Tibial nerve (tissue), 4 donors: ENCODE results near the gene CAMTA1. TPM values are rescaled to one million over a fixed set of nuclear protein-coding genes. Genes with fewer than 3 reads are reported as not detected.

ENCODE experiments used
- DNase-seq, 2 donors: peaks; one replicate each; pipeline ENCODE4 v3.0.0-alpha.2; 2019; ENCODE audit warnings: low spot score in 2 of 2
- H3K27ac ChIP-seq, 4 donors: fragments of 200-600 bp; sonication (generic) in 3 of 4; one replicate each; pipeline ENCODE4 v1.5.1; 2017 to 2019; ENCODE audit warnings: mild to moderate bottlenecking in 1 of 4
- H3K27me3 ChIP-seq, 2 donors: fragments of 200-600 bp; sonication (generic) in 1 of 2; one replicate each; pipeline versions ENCODE4 v1.5.1 to v1.6.0; 2017 to 2019
- H3K36me3 ChIP-seq, 3 donors: fragments of 200-600 bp; sonication (generic); one replicate each; pipeline ENCODE4 v1.5.1; 2018 to 2019
- H3K4me1 ChIP-seq, 4 donors: fragments of 200-600 bp; sonication (generic) in 3 of 4; one replicate each; pipeline ENCODE4 v1.5.1; 2017 to 2019
- H3K4me3 ChIP-seq, 4 donors: fragments of 200-600 bp; sonication (generic) in 3 of 4; one replicate each; pipeline ENCODE4 v1.5.1; 2017 to 2019; ENCODE audit warnings: mild to moderate bottlenecking in 1 of 4, moderate library complexity in 1 of 4
- H3K9me3 ChIP-seq, 4 donors: fragments of 200-600 bp; sonication (generic) in 3 of 4; one replicate each; pipeline ENCODE4 v1.5.1; 2017 to 2019
- EP300 ChIP-seq, 2 donors: sonication (generic); formaldehyde crosslinking; IDR thresholded peaks; one replicate each; pipeline ENCODE4 v1.6.1; 2017; ENCODE audit warnings: antibody characterized with exemption in 2 of 2, mild to moderate bottlenecking in 1 of 2
- POLR2A ChIP-seq, 2 donors: fragments of 450-650 bp; IDR thresholded peaks; one replicate each; pipeline ENCODE4 v1.6.1; 2017; ENCODE audit warnings: antibody characterized with exemption in 2 of 2, mild to moderate bottlenecking in 2 of 2, moderate library complexity in 2 of 2
- WGBS, 2 donors: methylation state at CpG; one replicate each; pipeline ENCODE4 v1.1.5; 2018; 5-methylcytosine and 5-hydroxymethylcytosine counted together
- total RNA-seq, 4 donors: library from RNA; depleted of rRNA; stranded (reverse); fragments of >200 nt; gene quantifications; one replicate each; pipeline ENCODE4 v1.1.0, GENCODE V29; 2016
- TF ChIP-seq, protein P1 (sequence below), 5 experiments: fragments of 200-600 bp in 3 of 5; fragments of 450-650 bp in 2 of 5; sonication (generic) in 3 of 5; IDR thresholded peaks; one replicate each; pipeline ENCODE4 v1.5.1; 2016 to 2019; ENCODE audit warnings: antibody characterized with exemption in 5 of 5, mild to moderate bottlenecking in 3 of 5, moderate library complexity in 2 of 5

Gene CAMTA1
- total RNA-seq, 4 donors from 2014 or later = 41.8 to 104 (median 87.2) TPM

DNA sequence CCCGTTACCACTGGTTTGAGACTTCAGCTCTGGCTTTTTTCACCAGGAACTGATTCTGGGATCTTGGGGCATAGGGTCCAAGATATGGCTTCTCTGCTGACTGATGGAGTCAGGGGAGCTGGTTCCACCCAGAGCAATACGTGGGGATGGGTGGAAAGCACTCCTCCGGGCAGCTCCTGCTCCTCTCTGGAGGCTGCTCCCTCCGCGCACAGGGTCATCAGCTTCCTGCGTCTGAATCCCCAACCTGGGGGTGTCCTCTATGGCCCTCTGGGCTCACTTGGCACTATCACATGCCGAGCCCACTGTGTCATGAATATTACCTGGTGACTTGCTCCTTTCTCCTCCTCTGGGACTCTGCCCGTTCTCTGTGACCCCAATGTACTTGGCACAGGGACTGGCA lies 580.5 kb downstream of the CAMTA1 start:
- H3K9me3 ChIP-seq = no peaks in the 10 kb centered on the region
- no peak overlapping the region for H3K27ac ChIP-seq
- H3K4me3 ChIP-seq = no peak overlapping the region
- H3K27me3 ChIP-seq = no peaks in the 10 kb centered on the region
- TF ChIP-seq, protein P1, sequence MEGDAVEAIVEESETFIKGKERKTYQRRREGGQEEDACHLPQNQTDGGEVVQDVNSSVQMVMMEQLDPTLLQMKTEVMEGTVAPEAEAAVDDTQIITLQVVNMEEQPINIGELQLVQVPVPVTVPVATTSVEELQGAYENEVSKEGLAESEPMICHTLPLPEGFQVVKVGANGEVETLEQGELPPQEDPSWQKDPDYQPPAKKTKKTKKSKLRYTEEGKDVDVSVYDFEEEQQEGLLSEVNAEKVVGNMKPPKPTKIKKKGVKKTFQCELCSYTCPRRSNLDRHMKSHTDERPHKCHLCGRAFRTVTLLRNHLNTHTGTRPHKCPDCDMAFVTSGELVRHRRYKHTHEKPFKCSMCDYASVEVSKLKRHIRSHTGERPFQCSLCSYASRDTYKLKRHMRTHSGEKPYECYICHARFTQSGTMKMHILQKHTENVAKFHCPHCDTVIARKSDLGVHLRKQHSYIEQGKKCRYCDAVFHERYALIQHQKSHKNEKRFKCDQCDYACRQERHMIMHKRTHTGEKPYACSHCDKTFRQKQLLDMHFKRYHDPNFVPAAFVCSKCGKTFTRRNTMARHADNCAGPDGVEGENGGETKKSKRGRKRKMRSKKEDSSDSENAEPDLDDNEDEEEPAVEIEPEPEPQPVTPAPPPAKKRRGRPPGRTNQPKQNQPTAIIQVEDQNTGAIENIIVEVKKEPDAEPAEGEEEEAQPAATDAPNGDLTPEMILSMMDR (IDR thresholded peaks at IDR 0.05) = no peak
- no peak for TF ChIP-seq POLR2A (IDR thresholded peaks at IDR 0.05)
- TF ChIP-seq EP300 (IDR thresholded peaks at IDR 0.05) = no peak
- WGBS, 2 donors = 77 to 78% methylated on average over 5 to 8 of the region's 8 CpGs
- H3K4me1 ChIP-seq = no peaks in the 10 kb centered on the region
- no peaks in the 10 kb centered on the region for H3K36me3 ChIP-seq
- no peak for DNase-seq

DNA sequence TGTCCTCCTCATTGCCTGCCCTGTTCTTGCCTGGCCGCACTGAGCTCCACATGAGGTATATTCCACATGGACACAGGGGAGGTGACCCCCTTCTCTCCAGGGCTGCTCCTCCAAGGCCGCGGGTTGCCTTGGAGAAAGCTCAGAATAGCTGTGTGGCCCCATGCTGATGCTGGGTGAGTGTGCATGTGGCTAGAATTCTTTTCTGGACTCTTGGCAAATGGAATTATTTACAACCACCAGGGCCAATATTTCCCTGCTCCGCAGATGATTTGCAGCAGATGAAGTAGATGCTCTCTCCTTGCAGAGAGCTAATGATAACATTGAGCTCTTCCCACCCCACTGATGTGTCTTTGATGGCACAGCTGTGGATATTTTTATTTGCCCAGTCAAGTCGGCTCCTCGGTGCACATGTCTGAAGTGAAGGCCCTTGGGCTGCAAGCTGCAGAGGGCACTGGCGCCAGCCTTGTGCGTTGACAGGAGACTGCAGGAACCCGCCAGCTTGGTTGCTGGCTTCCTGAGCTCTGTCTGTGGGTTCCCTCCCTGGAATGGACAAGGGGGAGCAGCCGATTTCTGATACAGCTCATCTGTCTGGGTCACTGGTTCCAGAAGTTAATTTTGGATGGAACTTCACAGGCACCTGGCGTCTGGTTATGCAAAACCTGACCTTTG lies 581.2 kb downstream of the CAMTA1 start:
- WGBS, 2 donors = 80 to 89% methylated on average over 10 to 11 of the region's 11 CpGs
- no peak for DNase-seq
- no peaks in the 10 kb centered on the region for H3K9me3 ChIP-seq
- TF ChIP-seq POLR2A (IDR thresholded peaks at IDR 0.05) = no peak
- TF ChIP-seq, protein P1 (IDR thresholded peaks at IDR 0.05) = no peak
- H3K27me3 ChIP-seq = no peaks in the 10 kb centered on the region
- no peaks in the 10 kb centered on the region for H3K36me3 ChIP-seq
- no peak overlapping the region for H3K27ac ChIP-seq
- H3K4me1 ChIP-seq = no peaks in the 10 kb centered on the region
- H3K4me3 ChIP-seq = no peak overlapping the region

DNA sequence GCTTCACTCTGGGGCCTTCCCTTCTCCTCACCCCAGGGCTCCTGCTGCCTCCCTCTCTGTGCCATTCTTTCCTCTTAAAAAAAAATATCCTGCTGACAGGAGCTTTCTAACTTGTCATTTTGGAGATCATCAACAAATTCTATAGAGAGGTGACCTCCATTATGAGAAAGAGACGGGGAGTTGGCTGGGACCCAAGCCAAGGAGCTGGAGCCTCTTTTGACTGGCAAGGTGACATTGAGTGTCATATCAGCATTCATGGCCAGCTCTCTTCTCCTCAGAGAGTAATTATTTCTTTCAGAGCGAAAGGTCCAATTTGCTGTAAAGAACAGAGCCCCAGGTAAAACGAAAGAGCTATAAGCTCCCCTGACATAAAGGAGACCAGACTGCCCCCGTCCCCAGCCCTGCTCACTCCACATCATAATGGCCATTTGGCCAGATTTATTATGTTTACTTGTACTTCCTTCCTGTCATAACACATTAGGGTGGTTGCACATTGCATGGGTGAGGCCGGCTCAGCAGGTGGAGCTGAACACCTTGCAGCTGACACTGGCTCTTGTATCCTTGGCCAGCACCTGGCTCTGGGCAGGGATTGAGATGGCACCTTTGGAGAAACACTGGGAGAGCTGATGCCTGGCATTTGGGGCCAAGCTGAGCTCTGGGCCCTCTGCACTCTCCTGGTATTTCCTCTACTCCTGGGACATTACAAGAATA lies 581.9 kb downstream of the CAMTA1 start:
- Histone ChIP-seq H3K4me1 (no peaks in the 10 kb centered on the region), H3K36me3 (no peaks in the 10 kb centered on the region), H3K9me3 (no peaks in the 10 kb centered on the region), H3K27me3 (no peaks in the 10 kb centered on the region), H3K4me3 (no peak overlapping the region), H3K27ac (no peak overlapping the region)
- TF ChIP-seq EP300 (IDR thresholded peaks at IDR 0.05) (no peak), POLR2A (IDR thresholded peaks at IDR 0.05) (no peak)
- TF ChIP-seq, protein P1 (IDR thresholded peaks at IDR 0.05) = no peak
- DNase-seq = no peak
- 78 to 81% methylated on average over 5 of the region's 5 CpGs for WGBS, 2 donors

DNA sequence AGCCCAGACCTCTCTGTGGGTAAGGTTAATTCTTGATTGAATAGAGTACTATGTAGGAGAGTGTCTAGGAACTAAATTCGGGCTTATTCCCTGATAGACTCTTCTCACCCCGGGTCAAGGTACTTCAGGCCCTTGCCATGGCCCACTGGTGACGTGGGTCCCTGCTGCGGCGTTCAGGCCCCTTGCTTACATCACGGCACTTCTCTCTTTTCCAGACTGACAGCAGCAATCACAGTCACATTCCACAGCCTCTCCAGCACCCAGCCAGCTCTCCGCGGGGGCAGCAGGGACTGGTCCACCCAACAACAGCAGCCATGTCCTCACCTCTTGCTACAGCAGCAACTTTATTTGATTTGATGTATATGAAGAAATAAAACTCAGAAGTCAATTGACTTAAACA lies 584.6 kb downstream of the CAMTA1 start:
- Histone ChIP-seq H3K27ac (no peak overlapping the region), H3K36me3 (no peaks in the 10 kb centered on the region), H3K9me3 (no peaks in the 10 kb centered on the region), H3K4me3 (no peak overlapping the region), H3K27me3 (no peaks in the 10 kb centered on the region), H3K4me1 (peaks cover 0 to 4% (median 0%) of the 10 kb centered on the region in 4 donors)
- DNase-seq = no peak
- WGBS, 2 donors = 82 to 89% methylated on average over 8 of the region's 8 CpGs
- no peak for TF ChIP-seq EP300 (IDR thresholded peaks at IDR 0.05)
- no peak for TF ChIP-seq POLR2A (IDR thresholded peaks at IDR 0.05)
- TF ChIP-seq, protein P1 (IDR thresholded peaks at IDR 0.05) = no peak

DNA sequence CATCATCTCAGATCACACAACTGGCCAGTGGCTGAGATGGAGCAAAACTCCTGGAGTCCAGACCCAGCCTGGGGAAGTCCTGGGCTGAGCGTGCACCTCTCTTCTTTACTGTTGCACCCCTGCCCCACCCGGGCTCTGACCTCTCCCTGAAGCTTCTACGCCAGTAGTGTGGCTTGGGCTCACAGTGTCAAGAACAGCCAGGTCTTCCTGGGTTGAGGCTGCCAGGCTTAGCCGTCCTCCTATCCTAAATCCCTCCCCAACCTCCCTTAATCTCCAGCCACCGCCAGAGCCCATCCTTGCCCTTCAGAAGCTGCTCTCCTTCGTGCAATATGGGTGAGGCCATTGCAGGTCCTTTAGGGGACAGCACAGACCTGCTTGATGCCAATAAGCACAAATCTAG lies 586.7 kb downstream of the CAMTA1 start:
- TF ChIP-seq, protein P1 (IDR thresholded peaks at IDR 0.05) = no peak
- no peak for TF ChIP-seq POLR2A (IDR thresholded peaks at IDR 0.05)
- TF ChIP-seq EP300 (IDR thresholded peaks at IDR 0.05) = no peak

More for the DNA sequence above, 586.7 kb downstream of the CAMTA1 start:
- WGBS, 2 donors = 88 to 91% methylated on average over 6 of the region's 6 CpGs
- H3K4me1 ChIP-seq = peaks cover 0 to 4% (median 0%) of the 10 kb centered on the region in 4 donors
- no peak overlapping the region for H3K27ac ChIP-seq
- no peak overlapping the region for H3K4me3 ChIP-seq
- no peaks in the 10 kb centered on the region for H3K9me3 ChIP-seq
- no peaks in the 10 kb centered on the region for H3K36me3 ChIP-seq
- no peak for DNase-seq
- no peaks in the 10 kb centered on the region for H3K27me3 ChIP-seq
